HEK293T (cell line): ENCODE data around the gene LTN1.

ENCODE experiments used
- ARNT ChIP-seq: fragments of 450-650 bp; IDR thresholded peaks from 2 replicates; pipeline ENCODE4 v1.6.1; 2017; ENCODE audit warnings: mild to moderate bottlenecking
- BHLHE40 ChIP-seq: fragments of 450-650 bp; IDR thresholded peaks from 2 replicates; pipeline ENCODE4 v1.6.1; 2016; ENCODE audit warnings: mild to moderate bottlenecking, moderate library complexity, borderline replicate concordance
- ELF4 ChIP-seq: fragments of 450-650 bp; IDR thresholded peaks from 2 replicates; pipeline ENCODE4 v1.6.1; 2017; ENCODE audit warnings: antibody characterized with exemption
- FOXM1 ChIP-seq: fragments of 450-650 bp; IDR thresholded peaks from 2 replicates; pipeline ENCODE4 v1.6.1; 2017; ENCODE audit warnings: mild to moderate bottlenecking, borderline replicate concordance
- LEF1 ChIP-seq: fragments of 450-650 bp; IDR thresholded peaks from 2 replicates; pipeline ENCODE4 v1.6.1; 2017; ENCODE audit warnings: mild to moderate bottlenecking, borderline replicate concordance
- NFRKB ChIP-seq: fragments of 450-650 bp; IDR thresholded peaks from 2 replicates; pipeline ENCODE4 v1.6.1; 2016; ENCODE audit warnings: mild to moderate bottlenecking, moderate library complexity
- SUZ12 ChIP-seq: fragments of 450-650 bp; IDR thresholded peaks from 2 replicates; pipeline ENCODE4 v1.6.1; 2016; ENCODE audit warnings: mild to moderate bottlenecking

- TF ChIP-seq ELF4 = no peak
- no peak for TF ChIP-seq ARNT
- no peak for TF ChIP-seq BHLHE40
- TF ChIP-seq FOXM1 = no peak
- no peak for TF ChIP-seq LEF1
- TF ChIP-seq SUZ12 = no peak
- TF ChIP-seq NFRKB = no peak
Measured at GRCh38 chr21:28906841-28907240, 85.8 kb downstream of the LTN1 start.
